Measurements from ENCODE around the gene C6orf120.

The C6orf120 gene

DNA sequence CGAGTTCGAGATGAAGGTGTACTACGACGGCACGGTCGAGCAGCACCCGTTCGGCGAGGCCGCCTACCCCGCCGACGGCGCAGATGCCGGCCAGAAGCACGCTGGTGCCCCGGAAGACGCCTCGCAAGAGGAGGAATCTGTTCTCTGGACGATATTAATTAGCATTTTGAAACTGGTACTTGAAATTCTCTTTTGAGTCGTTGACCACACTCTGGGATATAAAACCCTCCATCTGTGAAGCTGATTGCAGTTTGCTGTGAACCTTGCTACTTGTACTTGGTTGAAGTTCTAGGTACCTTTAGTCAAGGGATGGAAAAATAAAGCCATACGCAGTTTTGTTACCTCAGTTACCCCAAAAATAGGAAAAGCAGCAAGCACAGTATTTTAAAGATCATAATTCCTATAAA, 917 bp downstream of the C6orf120 start:
- H2BK12ac ChIP-seq (ENCODE audit: low read length) = peak overlapping the region; percentile 49
- H3K4me3 ChIP-seq (ENCODE audit: low read length in 2 of 2) = peak overlapping the region; percentile 97 to 98
- peak overlapping the region; percentile 81 for H3K4ac ChIP-seq (ENCODE audit: low read length)
- H3K18ac ChIP-seq (ENCODE audit: low read length) = peak overlapping the region; percentile 97
- H3K9ac ChIP-seq (ENCODE audit: low read depth, low read length, poor library complexity) = peak overlapping the region; percentile 98
- H2AFZ ChIP-seq (ENCODE audit: low read length) = peak overlapping the region; percentile 99
- peaks cover 4% of the 10 kb centered on the region in 2 donors for H3K9me3 ChIP-seq (replicated peaks in 1 of 2; ENCODE audit: control insufficient read depth in 2 of 2, insufficient read depth in 1 of 2, low read depth in 1 of 2, low read length in 2 of 2)
- peaks cover 6 to 23% of the 10 kb centered on the region in 2 donors for H3K4me1 ChIP-seq (ENCODE audit: control insufficient read depth in 2 of 2, insufficient read depth in 1 of 2, low read depth in 1 of 2, low read length in 2 of 2)
- WGBS, 2 donors (ENCODE audit: extremely low coverage in 2 of 2, insufficient read length in 2 of 2, insufficient replicate concordance in 1 of 2) = no CpG with 5 or more reads among the region's 22 CpGs
- peak overlapping the region; percentile 99 for H3K23ac ChIP-seq (ENCODE audit: low read depth, low read length, poor library complexity)
- H2AK5ac ChIP-seq (ENCODE audit: low read depth, low read length) = peak overlapping the region; percentile 97
- H3K27me3 ChIP-seq (ENCODE audit: control insufficient read depth in 3 of 3, insufficient read depth in 3 of 3, low read depth in 1 of 3, low read length in 3 of 3) = no peaks in the 10 kb centered on the region
- no peak overlapping the region for H4K91ac ChIP-seq (ENCODE audit: low read depth, low read length, poor library complexity)
- H2BK120ac ChIP-seq (ENCODE audit: low read depth, low read length) = no peak overlapping the region
- H3K4me2 ChIP-seq (ENCODE audit: insufficient read depth, low read length, poor library complexity, severe bottlenecking) = peak overlapping the region; percentile 92
- peaks cover 13 to 79% of the 10 kb centered on the region in 2 donors for H3K36me3 ChIP-seq (replicated peaks in 1 of 2; ENCODE audit: control insufficient read depth in 2 of 2, insufficient read depth in 2 of 2, low read length in 2 of 2)
- no peak overlapping the region for H3K14ac ChIP-seq (ENCODE audit: low read length)
- H2BK5ac ChIP-seq (ENCODE audit: low read length) = peak overlapping the region; percentile 59
- H4K8ac ChIP-seq (ENCODE audit: low read depth, low read length) = peak overlapping the region; percentile 59
- no peak overlapping the region for H3K27ac ChIP-seq (replicated peaks; ENCODE audit: low read length)
- peak overlapping the region; percentile 59 for H2BK15ac ChIP-seq (ENCODE audit: low read length)
- peaks cover 25% of the 10 kb centered on the region for H3K79me1 ChIP-seq (ENCODE audit: low read depth, low read length)
- DNase-seq (ENCODE audit: low spot score) = no peak

DNA sequence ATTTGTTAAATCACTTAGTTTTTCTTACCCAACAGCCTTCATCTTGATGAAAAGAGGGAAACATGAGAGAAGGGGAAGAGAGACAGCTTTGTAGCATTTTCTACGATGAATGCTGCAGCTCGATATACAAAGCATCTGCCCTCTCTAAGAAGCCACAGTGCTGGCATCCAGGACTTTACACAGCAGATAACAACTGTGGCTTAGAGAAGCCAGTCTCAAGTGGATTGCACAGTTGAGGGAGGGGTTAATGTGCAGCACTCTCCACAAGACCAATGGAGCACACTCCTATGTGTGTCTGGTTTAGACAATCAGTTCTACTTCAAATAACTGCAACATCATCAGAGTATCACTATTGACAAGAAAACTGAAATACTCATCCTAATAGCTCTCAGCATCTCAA, 5.8 kb downstream of the C6orf120 start:
- no peak overlapping the region for H2BK120ac ChIP-seq (ENCODE audit: low read depth, low read length)
- no peak overlapping the region for H3K4ac ChIP-seq (ENCODE audit: low read length)
- no peak overlapping the region for H3K4me2 ChIP-seq (ENCODE audit: insufficient read depth, low read length, poor library complexity, severe bottlenecking)
- H3K27me3 ChIP-seq (ENCODE audit: control insufficient read depth in 3 of 3, insufficient read depth in 3 of 3, low read depth in 1 of 3, low read length in 3 of 3) = no peaks in the 10 kb centered on the region
- peaks cover under 1% of the 10 kb centered on the region for H3K79me1 ChIP-seq (ENCODE audit: low read depth, low read length)
- H3K23ac ChIP-seq (ENCODE audit: low read depth, low read length, poor library complexity) = no peak overlapping the region
- no peak overlapping the region for H2BK5ac ChIP-seq (ENCODE audit: low read length)
- H4K8ac ChIP-seq (ENCODE audit: low read depth, low read length) = no peak overlapping the region
- H3K9me3 ChIP-seq (replicated peaks in 1 of 2; ENCODE audit: control insufficient read depth in 2 of 2, insufficient read depth in 1 of 2, low read depth in 1 of 2, low read length in 2 of 2) = no peaks in the 10 kb centered on the region
- H3K4me3 ChIP-seq (ENCODE audit: low read length in 2 of 2) = no peak overlapping the region
- no peak overlapping the region for H4K91ac ChIP-seq (ENCODE audit: low read depth, low read length, poor library complexity)
- H2AK5ac ChIP-seq (ENCODE audit: low read depth, low read length) = no peak overlapping the region
- no peak overlapping the region for H3K18ac ChIP-seq (ENCODE audit: low read length)
- no peak overlapping the region for H2BK12ac ChIP-seq (ENCODE audit: low read length)
- H3K27ac ChIP-seq (replicated peaks; ENCODE audit: low read length) = no peak overlapping the region
- no peak overlapping the region for H3K9ac ChIP-seq (ENCODE audit: low read depth, low read length, poor library complexity)
- H3K14ac ChIP-seq (ENCODE audit: low read length) = no peak overlapping the region
- H3K36me3 ChIP-seq (replicated peaks in 1 of 2; ENCODE audit: control insufficient read depth in 2 of 2, insufficient read depth in 2 of 2, low read length in 2 of 2) = peaks cover 5 to 100% of the 10 kb centered on the region in 2 donors
- no CpG with 5 or more reads among the region's 2 CpGs for WGBS, 2 donors (ENCODE audit: extremely low coverage in 2 of 2, insufficient read length in 2 of 2, insufficient replicate concordance in 1 of 2)
- no peak for DNase-seq (ENCODE audit: low spot score)
- H3K4me1 ChIP-seq (ENCODE audit: control insufficient read depth in 2 of 2, insufficient read depth in 1 of 2, low read depth in 1 of 2, low read length in 2 of 2) = peaks cover 0 to 8% of the 10 kb centered on the region in 2 donors
- H2AFZ ChIP-seq (ENCODE audit: low read length) = no peak overlapping the region
- H2BK15ac ChIP-seq (ENCODE audit: low read length) = no peak overlapping the region

DNA sequence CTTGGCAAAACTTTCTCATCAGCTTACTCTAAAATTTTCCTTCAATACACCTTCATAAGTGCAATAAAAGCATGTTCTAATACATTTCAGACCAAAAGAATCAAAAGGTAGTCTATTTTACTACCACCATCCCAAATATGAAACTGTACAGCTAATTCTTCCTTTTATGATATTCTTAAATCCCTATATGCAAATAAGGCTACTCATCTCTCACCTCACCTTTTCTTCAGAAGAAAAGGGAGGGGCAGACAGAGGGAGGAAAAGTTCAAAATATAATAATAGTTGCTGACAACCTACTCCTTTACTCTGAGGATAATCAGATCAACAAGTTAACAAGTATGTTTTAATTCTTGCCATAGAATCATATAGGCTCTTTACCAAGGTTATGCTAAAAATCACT, 7.4 kb downstream of the C6orf120 start:
- Histone ChIP-seq H2BK5ac (ENCODE audit: low read length) (no peak overlapping the region), H3K27ac (replicated peaks; ENCODE audit: low read length) (no peak overlapping the region), H2BK120ac (ENCODE audit: low read depth, low read length) (no peak overlapping the region), H3K4me2 (ENCODE audit: insufficient read depth, low read length, poor library complexity, severe bottlenecking) (no peak overlapping the region), H3K4me1 (ENCODE audit: control insufficient read depth in 2 of 2, insufficient read depth in 1 of 2, low read depth in 1 of 2, low read length in 2 of 2) (peaks cover 0 to 1% of the 10 kb centered on the region in 2 donors), H2BK12ac (ENCODE audit: low read length) (no peak overlapping the region), H2BK15ac (ENCODE audit: low read length) (no peak overlapping the region), H3K23ac (ENCODE audit: low read depth, low read length, poor library complexity) (no peak overlapping the region), H3K36me3 (replicated peaks in 1 of 2; ENCODE audit: control insufficient read depth in 2 of 2, insufficient read depth in 2 of 2, low read length in 2 of 2) (peaks cover 8 to 97% of the 10 kb centered on the region in 2 donors), H3K18ac (ENCODE audit: low read length) (no peak overlapping the region), H3K9ac (ENCODE audit: low read depth, low read length, poor library complexity) (no peak overlapping the region), H4K91ac (ENCODE audit: low read depth, low read length, poor library complexity) (no peak overlapping the region), H3K14ac (ENCODE audit: low read length) (no peak overlapping the region), H3K4ac (ENCODE audit: low read length) (no peak overlapping the region), H2AFZ (ENCODE audit: low read length) (no peak overlapping the region), H4K8ac (ENCODE audit: low read depth, low read length) (no peak overlapping the region), H3K27me3 (ENCODE audit: control insufficient read depth in 3 of 3, insufficient read depth in 3 of 3, low read depth in 1 of 3, low read length in 3 of 3) (no peaks in the 10 kb centered on the region), H3K4me3 (ENCODE audit: low read length in 2 of 2) (no peak overlapping the region), H2AK5ac (ENCODE audit: low read depth, low read length) (no peak overlapping the region), H3K9me3 (replicated peaks in 1 of 2; ENCODE audit: control insufficient read depth in 2 of 2, insufficient read depth in 1 of 2, low read depth in 1 of 2, low read length in 2 of 2) (no peaks in the 10 kb centered on the region), H3K79me1 (ENCODE audit: low read depth, low read length) (peaks cover 2% of the 10 kb centered on the region)
- DNase-seq (ENCODE audit: low spot score) = no peak

DNA sequence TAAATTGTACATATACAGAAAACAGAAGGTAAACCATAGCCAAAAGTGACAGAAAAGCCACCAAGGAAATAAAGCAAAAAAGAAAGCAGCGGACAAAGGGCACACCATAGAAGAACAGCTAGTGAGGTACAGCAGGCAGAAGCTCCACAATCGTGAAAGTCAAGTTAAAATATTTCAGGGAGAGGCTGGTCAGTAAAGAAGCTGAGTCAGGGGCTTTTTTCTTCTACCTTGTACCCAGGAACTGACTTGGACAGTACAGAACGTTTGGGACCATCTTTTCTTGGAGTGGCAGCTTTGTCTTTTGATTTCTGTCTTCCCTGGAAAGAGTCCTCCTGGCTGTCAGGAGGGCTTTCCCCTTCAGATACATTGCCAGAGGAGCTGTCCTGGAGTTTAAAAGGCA, 8.1 kb downstream of the C6orf120 start:
- no peaks in the 10 kb centered on the region for H3K9me3 ChIP-seq (replicated peaks in 1 of 2; ENCODE audit: control insufficient read depth in 2 of 2, insufficient read depth in 1 of 2, low read depth in 1 of 2, low read length in 2 of 2)
- no peak overlapping the region for H2BK12ac ChIP-seq (ENCODE audit: low read length)
- no peak overlapping the region for H3K23ac ChIP-seq (ENCODE audit: low read depth, low read length, poor library complexity)
- peaks cover 8 to 97% of the 10 kb centered on the region in 2 donors for H3K36me3 ChIP-seq (replicated peaks in 1 of 2; ENCODE audit: control insufficient read depth in 2 of 2, insufficient read depth in 2 of 2, low read length in 2 of 2)
- DNase-seq (ENCODE audit: low spot score) = no peak
- no peak overlapping the region for H3K4ac ChIP-seq (ENCODE audit: low read length)
- no peak overlapping the region for H2AFZ ChIP-seq (ENCODE audit: low read length)
- H3K27ac ChIP-seq (replicated peaks; ENCODE audit: low read length) = no peak overlapping the region
- no peaks in the 10 kb centered on the region for H3K27me3 ChIP-seq (ENCODE audit: control insufficient read depth in 3 of 3, insufficient read depth in 3 of 3, low read depth in 1 of 3, low read length in 3 of 3)
- H3K79me1 ChIP-seq (ENCODE audit: low read depth, low read length) = peaks cover 2% of the 10 kb centered on the region
- H3K14ac ChIP-seq (ENCODE audit: low read length) = no peak overlapping the region
- H2BK5ac ChIP-seq (ENCODE audit: low read length) = no peak overlapping the region
- no peak overlapping the region for H3K18ac ChIP-seq (ENCODE audit: low read length)
- no peak overlapping the region for H2AK5ac ChIP-seq (ENCODE audit: low read depth, low read length)
- H2BK120ac ChIP-seq (ENCODE audit: low read depth, low read length) = no peak overlapping the region
- no peaks in the 10 kb centered on the region for H3K4me1 ChIP-seq (ENCODE audit: control insufficient read depth in 2 of 2, insufficient read depth in 1 of 2, low read depth in 1 of 2, low read length in 2 of 2)
- H2BK15ac ChIP-seq (ENCODE audit: low read length) = no peak overlapping the region
- no peak overlapping the region for H3K4me2 ChIP-seq (ENCODE audit: insufficient read depth, low read length, poor library complexity, severe bottlenecking)
- no peak overlapping the region for H3K9ac ChIP-seq (ENCODE audit: low read depth, low read length, poor library complexity)
- no CpG with 5 or more reads among the region's 3 CpGs for WGBS, 2 donors (ENCODE audit: extremely low coverage in 2 of 2, insufficient read length in 2 of 2, insufficient replicate concordance in 1 of 2)
- no peak overlapping the region for H4K91ac ChIP-seq (ENCODE audit: low read depth, low read length, poor library complexity)
- H3K4me3 ChIP-seq (ENCODE audit: low read length in 2 of 2) = no peak overlapping the region
- no peak overlapping the region for H4K8ac ChIP-seq (ENCODE audit: low read depth, low read length)

Measured in neuronal stem cell (in vitro differentiated cells).